OCI-LY3 (cell line): Measurements from ENCODE around the gene TRAF3.
"Not testable (repeated sequence)": the region's sequence is repeated elsewhere in the genome, so short reads cannot be mapped to it uniquely, and the experiment has no call there.

Experiments
- H2AFZ ChIP-seq: fragments of 200-600, 300-600 bp; shearing (Covaris generic); 2 replicates; pipeline ENCODE4 v1.6.0; 2014; ENCODE audit warnings: antibody characterized with exemption, low read depth, low read length
- H3K27ac ChIP-seq: fragments of 200-600, 300-600 bp; sonication (generic); 2 replicates; pipeline ENCODE4 v1.5.1; 2014; ENCODE audit warnings: mild to moderate bottlenecking, low read length, moderate library complexity, mixed read lengths
- H3K27me3 ChIP-seq: fragments of 200-600, 300-600 bp; sonication (generic); 2 replicates; pipeline ENCODE4 v1.6.1; 2014; ENCODE audit warnings: low read depth, low read length, mixed read lengths
- H3K36me3 ChIP-seq: fragments of 200-600, 300-600 bp; sonication (generic); replicated peaks from 2 replicates; pipeline ENCODE3; 2014; ENCODE audit warnings: low read depth, low read length, mixed read lengths
- H3K4me1 ChIP-seq: fragments of 300-600, 200-600 bp; sonication (generic); 2 replicates; pipeline ENCODE4 v1.6.1; 2014; ENCODE audit warnings: low read length, mixed read lengths
- H3K4me2 ChIP-seq: fragments of 200-600, 300-600 bp; sonication (generic); 2 replicates; pipeline ENCODE4 v1.6.1; 2014; ENCODE audit warnings: low read length, mixed read lengths
- H3K4me3 ChIP-seq: fragments of 300-600, 200-600 bp; sonication (generic); 2 replicates; pipeline ENCODE4 v1.5.1; 2014; ENCODE audit warnings: antibody characterized with exemption, mild to moderate bottlenecking, low read length, moderate library complexity
- H3K79me2 ChIP-seq: fragments of 300-600, 200-600 bp; shearing (Covaris generic); 2 replicates; pipeline ENCODE4 v1.6.1; 2014; ENCODE audit warnings: mild to moderate bottlenecking, low read length, mixed read lengths
- H3K9ac ChIP-seq: fragments of 300-600, 200-600 bp; shearing (Covaris generic); 2 replicates; pipeline ENCODE4 v1.6.0; 2014; ENCODE audit warnings: mild to moderate bottlenecking, low read length, moderate library complexity
- H3K9me3 ChIP-seq: fragments of 200-600, 300-600 bp; shearing (Covaris generic); 2 replicates; pipeline ENCODE4 v1.6.1; 2014; ENCODE audit warnings: low read length, mixed read lengths; ENCODE audit not compliant: insufficient read depth
- H4K20me1 ChIP-seq: fragments of 200-600, 300-600 bp; sonication (generic); 2 replicates; pipeline ENCODE4 v1.6.1; 2016; ENCODE audit warnings: low read length, mixed read lengths; ENCODE audit not compliant: insufficient read depth
- EZH2phosphoT487 ChIP-seq: fragments of 200-600 bp; shearing (Covaris generic); IDR thresholded peaks from 2 replicates; pipeline ENCODE4 v1.6.1; 2018; ENCODE audit warnings: antibody characterized with exemption, mixed run types, low read depth
- TF ChIP-seq, protein P1 (sequence below): fragments of 200-600, 300-600 bp; sonication (generic); IDR thresholded peaks from 2 replicates; pipeline ENCODE4 v1.5.1; 2014; ENCODE audit warnings: antibody characterized with exemption, low read length, low read depth

The TRAF3 gene

DNA sequence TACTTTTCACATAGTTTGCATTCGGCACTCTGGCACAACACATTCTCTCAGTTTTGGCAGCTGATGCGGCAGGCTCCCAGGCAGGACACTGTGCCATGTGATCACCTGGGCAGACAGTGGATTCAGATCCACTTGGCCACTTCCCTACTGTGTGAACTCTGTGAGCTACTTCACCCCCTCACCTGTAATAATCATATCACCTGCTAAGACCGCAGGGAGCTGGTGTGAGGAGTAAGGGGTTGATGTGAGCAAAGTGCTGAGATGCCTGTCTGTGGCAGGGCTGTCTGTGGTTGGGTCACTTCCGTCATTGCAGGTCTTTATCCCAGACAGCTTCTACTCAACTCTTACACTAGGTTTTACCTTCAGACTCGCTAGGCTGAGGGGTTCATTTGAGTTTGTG, 94.8 kb downstream of the TRAF3 start:
- Histone ChIP-seq H3K9ac (no peak overlapping the region; the same call in 1 of the 2 replicates), H3K4me3 (no peak overlapping the region), H3K36me3 (peaks cover 81% of the 10 kb centered on the region), H3K4me1 (peaks cover 50% of the 10 kb centered on the region), H3K79me2 (peaks cover 81% of the 10 kb centered on the region), H3K4me2 (peak overlapping the region; percentile 62), H3K27ac (peak overlapping the region; percentile 86), H3K9me3 (no peaks in the 10 kb centered on the region), H3K27me3 (no peaks in the 10 kb centered on the region), H4K20me1 (peaks cover 65% of the 10 kb centered on the region), H2AFZ (no peak overlapping the region)
- TF ChIP-seq EZH2phosphoT487, result no peak
- TF ChIP-seq, protein P1, sequence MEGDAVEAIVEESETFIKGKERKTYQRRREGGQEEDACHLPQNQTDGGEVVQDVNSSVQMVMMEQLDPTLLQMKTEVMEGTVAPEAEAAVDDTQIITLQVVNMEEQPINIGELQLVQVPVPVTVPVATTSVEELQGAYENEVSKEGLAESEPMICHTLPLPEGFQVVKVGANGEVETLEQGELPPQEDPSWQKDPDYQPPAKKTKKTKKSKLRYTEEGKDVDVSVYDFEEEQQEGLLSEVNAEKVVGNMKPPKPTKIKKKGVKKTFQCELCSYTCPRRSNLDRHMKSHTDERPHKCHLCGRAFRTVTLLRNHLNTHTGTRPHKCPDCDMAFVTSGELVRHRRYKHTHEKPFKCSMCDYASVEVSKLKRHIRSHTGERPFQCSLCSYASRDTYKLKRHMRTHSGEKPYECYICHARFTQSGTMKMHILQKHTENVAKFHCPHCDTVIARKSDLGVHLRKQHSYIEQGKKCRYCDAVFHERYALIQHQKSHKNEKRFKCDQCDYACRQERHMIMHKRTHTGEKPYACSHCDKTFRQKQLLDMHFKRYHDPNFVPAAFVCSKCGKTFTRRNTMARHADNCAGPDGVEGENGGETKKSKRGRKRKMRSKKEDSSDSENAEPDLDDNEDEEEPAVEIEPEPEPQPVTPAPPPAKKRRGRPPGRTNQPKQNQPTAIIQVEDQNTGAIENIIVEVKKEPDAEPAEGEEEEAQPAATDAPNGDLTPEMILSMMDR, result no peak

DNA sequence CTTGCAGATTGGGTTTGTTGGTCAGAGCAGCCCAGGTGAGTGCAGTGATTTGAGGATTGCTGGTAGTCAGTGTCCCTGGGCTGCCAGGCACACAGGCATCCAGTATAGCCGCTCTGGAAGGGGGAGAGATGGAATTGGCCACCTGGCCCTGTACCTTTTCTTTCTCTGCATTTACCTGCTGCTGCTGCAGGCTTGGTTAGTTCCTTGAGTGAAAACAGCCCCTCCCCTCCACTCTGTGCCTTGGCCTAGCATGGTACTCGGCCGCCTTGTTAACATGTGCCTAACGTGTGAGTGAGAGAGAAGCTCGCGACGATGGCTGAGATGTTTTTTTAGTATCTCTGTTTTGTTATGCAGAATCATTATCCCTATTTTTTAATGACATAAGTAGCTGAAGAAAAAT, 95.9 kb downstream of the TRAF3 start:
- Histone ChIP-seq H3K4me3 (no peak overlapping the region), H3K9me3 (no peaks in the 10 kb centered on the region), H2AFZ (no peak overlapping the region), H3K4me2 (no peak overlapping the region), H3K27me3 (no peaks in the 10 kb centered on the region), H3K36me3 (peaks cover 75% of the 10 kb centered on the region), H3K9ac (no peak overlapping the region), H3K27ac (no peak overlapping the region), H4K20me1 (peaks cover 58% of the 10 kb centered on the region), H3K4me1 (peaks cover 45% of the 10 kb centered on the region), H3K79me2 (peaks cover 72% of the 10 kb centered on the region)
- no peak for TF ChIP-seq EZH2phosphoT487
- TF ChIP-seq, protein P1, result no peak

DNA sequence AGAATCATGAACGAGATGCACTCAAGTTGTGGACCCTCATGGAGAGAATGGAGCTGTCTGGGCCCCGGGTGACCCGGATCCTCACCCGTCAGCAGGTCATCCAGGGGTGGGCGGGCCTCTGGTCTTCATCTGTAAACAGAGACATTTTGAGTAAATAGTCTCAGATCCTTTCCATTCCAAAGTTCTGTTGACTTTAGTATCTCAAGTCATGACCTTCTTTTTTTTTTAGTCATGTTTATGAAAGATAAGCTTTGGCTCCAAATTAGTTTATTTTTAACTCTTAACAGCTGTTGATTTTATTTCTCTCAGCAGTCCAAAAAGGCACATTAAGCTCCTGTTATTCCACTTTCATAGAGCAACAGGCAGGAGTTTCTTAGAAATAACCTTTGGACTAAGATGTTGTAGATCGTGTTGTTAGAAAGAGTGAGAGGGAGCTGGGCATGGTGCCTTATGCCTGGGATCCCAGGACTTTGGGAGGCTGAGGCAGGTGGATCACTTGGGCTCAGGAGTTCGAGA, 96.4 kb downstream of the TRAF3 start:
- Histone ChIP-seq H3K4me1 (peaks cover 40% of the 10 kb centered on the region), H2AFZ (no peak overlapping the region), H3K27ac (no peak overlapping the region), H3K79me2 (peaks cover 72% of the 10 kb centered on the region), H4K20me1 (peaks cover 58% of the 10 kb centered on the region), H3K4me2 (no peak overlapping the region), H3K4me3 (no peak overlapping the region), H3K9me3 (no peaks in the 10 kb centered on the region), H3K36me3 (peaks cover 76% of the 10 kb centered on the region), H3K27me3 (no peaks in the 10 kb centered on the region), H3K9ac (no peak overlapping the region)
- TF ChIP-seq EZH2phosphoT487, result no peak
- TF ChIP-seq, protein P1, result no peak

DNA sequence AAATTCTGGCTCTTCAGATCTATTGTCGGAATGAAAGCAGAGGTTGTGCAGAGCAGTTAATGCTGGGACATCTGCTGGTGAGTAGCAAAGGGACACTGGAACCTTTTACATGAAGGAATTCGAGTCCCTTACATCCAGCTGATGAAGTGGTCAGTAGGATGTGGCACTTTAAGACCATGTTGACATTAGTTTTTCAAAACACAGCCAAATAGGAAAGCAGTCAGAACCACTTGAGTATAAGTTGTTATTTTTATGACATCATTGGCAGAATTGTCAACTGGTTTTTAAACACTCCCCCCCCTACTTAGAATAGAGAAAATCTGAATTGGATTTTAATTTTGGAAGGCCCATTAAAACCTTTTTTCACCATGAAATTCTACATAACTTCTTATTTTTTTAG, 98.4 kb downstream of the TRAF3 start:
- peaks cover 72% of the 10 kb centered on the region for H3K36me3 ChIP-seq
- H3K9me3 ChIP-seq, result no peaks in the 10 kb centered on the region
- H4K20me1 ChIP-seq, result peaks cover 45% of the 10 kb centered on the region
- no peaks in the 10 kb centered on the region for H3K27me3 ChIP-seq
- H3K4me3 ChIP-seq, result no peak overlapping the region
- no peak overlapping the region for H3K9ac ChIP-seq
- H3K27ac ChIP-seq, result no peak overlapping the region
- H3K4me2 ChIP-seq, result no peak overlapping the region
- H2AFZ ChIP-seq, result no peak overlapping the region
- H3K4me1 ChIP-seq, result peaks cover 20% of the 10 kb centered on the region
- TF ChIP-seq, protein P1, result no peak
- TF ChIP-seq EZH2phosphoT487, result no peak
- peaks cover 60% of the 10 kb centered on the region for H3K79me2 ChIP-seq

DNA sequence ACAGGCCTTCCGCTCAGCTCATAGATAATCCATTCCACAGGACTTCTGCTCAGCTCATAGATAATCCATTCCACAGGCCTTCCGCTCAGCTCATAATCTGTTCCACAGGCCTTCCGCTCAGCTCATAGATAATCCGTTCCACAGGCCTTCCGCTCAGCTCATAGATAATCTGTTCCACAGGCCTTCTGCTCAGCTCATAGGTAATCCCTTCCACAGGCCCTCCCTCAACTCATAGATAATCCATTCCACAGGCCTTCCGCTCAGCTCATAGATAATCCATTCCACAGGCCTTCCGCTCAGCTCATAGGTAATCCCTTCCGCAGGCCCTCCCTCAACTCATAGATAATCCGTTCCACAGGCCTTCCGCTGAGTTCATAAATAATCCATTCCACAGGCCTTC, 100.3 kb downstream of the TRAF3 start:
- not testable (repeated sequence) for H3K27me3 ChIP-seq, H3K9me3 ChIP-seq, H3K9ac ChIP-seq, H3K4me1 ChIP-seq, H3K27ac ChIP-seq, H3K4me3 ChIP-seq, H2AFZ ChIP-seq, H3K4me2 ChIP-seq
- Histone ChIP-seq H3K79me2 (peaks cover 47% of the 10 kb centered on the region), H3K36me3 (peaks cover 67% of the 10 kb centered on the region), H4K20me1 (peaks cover 35% of the 10 kb centered on the region)
